ENCODE results near the gene TRIO.

TRIO gene

GRCh38 chr5:14144586-14145434 lies 1.7 kb downstream of the TRIO start:
- in situ Hi-C loops (cut with MboI; ENCODE audit: low sequenced_read_pairs): no loop called here

GRCh38 chr5:14145435-14146334 lies 2.5 kb downstream of the TRIO start:
- in situ Hi-C loops (cut with MboI; ENCODE audit: low sequenced_read_pairs): no loop called here

DNA sequence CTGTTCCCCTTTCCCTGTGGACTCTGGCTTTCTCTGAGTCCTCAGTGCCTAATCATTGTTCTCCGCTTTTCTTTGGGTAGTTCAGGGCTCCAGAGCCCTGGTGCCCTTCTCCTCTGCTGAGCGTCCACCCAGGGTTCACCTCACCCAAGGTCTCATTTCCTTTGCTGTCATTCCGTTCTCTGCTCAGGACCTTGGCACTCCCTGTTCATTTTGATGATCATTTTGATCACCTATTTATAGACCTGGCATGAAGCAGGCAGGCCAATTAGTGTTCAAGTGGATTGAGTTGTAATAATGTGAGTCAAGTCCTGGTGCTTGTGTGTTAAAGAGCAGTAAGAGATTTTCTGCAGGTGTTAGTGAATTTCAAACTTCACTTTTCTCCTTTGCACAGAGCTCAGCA lies 3.6 kb downstream of the TRIO start:
- in situ Hi-C loops (cut with MboI; ENCODE audit: low sequenced_read_pairs): no loop called here

DNA sequence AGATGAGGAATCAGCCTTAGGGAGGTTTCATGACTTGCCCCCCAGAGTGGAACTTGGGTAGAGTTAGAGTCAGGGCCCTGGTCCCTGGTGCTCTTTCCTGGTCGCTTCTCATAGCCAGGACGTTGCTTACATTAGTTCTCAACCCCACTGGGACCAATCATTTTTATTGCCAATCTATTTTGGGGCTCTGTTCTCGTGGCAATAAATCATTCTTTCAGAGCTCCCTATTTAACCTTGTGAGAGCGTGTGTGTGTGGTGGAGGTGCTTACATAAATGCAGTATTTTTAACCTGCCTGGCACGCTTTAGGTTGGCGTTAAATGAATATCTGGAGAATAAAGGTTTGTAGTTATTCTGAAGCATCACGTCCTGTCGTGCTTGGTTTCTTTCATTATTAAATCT lies 4.1 kb downstream of the TRIO start:
- in situ Hi-C loops (cut with MboI; ENCODE audit: low sequenced_read_pairs): no loop called here

GRCh38 chr5:14148483-14148882 lies 5.3 kb downstream of the TRIO start:
- in situ Hi-C loops (cut with MboI; ENCODE audit: low sequenced_read_pairs): no loop called here

DNA sequence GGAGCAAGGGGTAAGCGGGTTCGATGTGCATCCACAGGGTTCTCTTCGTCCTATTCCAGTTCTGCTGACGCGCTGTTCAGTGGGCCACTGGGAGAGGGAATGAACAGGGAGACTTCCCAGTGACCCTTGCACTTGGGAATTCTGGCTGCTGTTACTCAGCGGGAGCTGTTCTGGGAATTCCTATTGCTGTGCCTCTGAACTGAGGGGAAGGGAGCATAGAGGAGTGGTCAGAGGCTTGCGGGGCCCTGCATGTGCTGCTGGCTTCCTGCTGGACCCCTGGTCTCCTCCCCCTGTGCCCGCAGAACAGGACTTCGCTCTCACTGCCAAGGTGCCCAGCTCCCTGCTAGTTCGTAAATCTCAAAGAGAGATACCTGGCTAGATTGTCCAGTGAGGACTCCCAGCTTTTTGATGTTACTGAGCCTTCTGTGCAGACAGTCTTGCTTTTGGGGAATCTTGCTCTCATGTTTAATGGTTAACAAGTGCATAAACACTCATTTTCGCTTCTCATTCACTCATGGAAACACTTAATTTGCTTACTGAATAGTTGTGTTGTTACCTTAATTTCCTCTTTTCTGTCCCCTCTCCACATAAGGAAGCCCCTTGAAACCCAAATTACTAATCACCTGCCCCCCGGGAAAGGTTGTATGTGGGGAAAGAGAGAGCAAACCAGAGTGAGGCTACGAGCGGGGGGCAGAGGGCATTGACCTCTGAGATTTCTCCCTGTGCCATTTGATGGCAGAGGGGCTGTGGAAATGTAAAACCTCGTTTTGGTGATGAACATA lies 5.9 kb downstream of the TRIO start:
- in situ Hi-C loops (cut with MboI; ENCODE audit: low sequenced_read_pairs): no loop called here

DNA sequence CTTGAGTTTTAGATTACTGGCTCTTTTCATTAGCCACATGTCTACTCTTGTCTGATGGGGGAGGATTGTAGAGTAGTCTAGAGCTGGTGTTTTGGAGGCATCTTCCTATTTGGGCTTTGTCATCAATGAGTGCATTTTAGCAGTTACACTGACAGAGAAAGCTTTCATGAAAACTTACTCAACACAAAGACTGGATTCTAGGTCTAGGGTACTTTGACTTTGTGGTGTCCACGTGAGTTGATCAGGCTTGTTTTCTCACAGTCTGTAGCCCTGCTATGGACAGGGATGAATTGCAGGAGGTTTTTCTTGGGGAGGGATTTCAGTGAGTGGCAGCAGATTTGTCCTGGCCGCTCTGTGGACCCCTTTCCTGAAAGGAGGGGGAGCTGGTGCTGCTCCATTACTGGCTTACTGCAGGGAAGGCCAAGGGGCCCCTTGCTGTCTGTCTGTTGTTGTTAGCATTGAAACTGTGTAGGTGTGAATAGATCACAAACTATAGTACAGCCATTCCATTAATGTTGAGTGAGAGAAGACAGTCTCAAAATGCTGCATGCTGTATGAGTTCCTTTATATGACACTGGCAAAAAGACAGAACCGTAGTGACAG lies 6.6 kb downstream of the TRIO start:
- in situ Hi-C loops (cut with MboI; ENCODE audit: low sequenced_read_pairs): no loop called here

GRCh38 chr5:14151416-14151815 lies 8.3 kb downstream of the TRIO start:
- in situ Hi-C loops (cut with MboI; ENCODE audit: low sequenced_read_pairs): no loop called here

- in situ Hi-C loops (cut with MboI; ENCODE audit: low sequenced_read_pairs): no loop called here
Measured at GRCh38 chr5:14153071-14153864, 10.1 kb downstream of the TRIO start.

DNA sequence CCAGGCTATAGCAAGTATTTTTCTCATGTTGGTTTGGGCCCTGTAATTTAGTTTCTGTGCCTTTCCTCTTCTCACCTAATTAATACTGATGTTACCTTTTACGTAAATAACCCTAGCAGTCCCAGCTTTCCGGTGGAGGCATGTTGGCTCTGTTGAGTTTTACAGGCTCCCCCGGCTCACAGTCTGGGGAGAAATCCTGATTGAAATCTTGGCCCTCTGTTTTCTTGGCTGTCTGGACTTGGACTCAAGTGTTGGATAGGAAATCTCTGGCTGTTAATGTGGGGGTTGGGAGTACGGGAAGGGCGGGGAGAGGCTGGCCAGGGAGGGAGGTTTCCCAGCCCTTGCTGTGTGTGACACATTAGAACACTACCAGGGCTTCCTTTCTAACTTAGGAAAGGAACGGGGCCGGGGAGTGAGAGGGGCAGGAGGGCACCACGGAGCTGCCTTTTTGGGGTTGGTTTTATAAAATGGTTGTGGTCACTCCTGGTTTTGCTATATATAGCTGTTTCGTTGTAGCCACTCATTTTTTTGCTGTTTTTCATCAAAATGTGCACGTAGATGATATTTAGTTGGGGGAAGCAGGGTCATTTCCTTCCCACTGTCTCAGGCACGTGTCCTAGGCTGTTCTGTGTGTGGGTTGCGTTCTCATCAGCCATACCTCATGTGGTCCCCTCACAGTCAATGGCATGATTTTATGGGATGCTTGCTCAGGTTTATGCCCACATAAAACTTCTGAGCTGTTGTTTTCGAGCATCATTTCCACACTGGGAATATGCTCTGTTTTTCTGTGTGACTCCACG lies 11.0 kb downstream of the TRIO start:
- in situ Hi-C loops (cut with MboI; ENCODE audit: low sequenced_read_pairs): no loop called here

DNA sequence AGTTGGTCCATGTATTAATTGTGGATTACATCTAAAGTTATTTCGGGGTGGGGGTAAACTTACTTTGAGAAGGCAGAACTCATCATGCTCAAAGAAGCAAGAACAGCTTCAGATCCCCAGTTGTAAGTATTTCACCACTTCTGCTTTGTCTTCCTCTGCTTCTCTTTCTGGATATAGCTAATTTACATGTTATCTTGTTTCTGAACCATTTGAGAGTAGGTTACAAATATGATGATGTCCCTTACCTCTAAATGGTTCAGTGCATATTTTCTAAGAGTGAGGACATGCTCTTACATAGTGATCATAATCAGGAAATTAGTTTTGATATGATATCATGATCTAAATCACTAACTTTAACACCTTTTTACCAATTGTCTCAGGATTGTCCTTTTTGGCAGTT lies 11.9 kb downstream of the TRIO start:
- in situ Hi-C loops (cut with MboI; ENCODE audit: low sequenced_read_pairs): no loop called here

DNA sequence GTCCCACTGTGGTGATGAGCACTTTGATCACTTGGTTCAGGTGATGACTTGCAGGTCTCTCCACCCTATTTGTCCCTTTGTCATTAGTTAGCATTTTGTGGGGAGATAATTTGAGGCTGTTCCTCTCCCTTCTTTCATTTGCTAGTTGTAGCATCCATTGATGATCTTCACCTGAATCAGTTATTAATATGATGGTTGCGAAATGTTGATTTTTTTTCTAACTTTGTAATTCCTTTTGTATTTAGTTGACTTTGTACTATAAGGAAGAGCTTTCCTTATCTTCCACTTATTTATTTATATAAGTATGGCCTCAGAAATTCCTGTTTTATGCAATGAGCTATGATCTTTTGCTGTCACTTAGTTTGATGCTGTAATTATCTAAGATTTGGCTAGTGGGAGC lies 12.6 kb downstream of the TRIO start:
- in situ Hi-C loops (cut with MboI; ENCODE audit: low sequenced_read_pairs): no loop called here

GRCh38 chr5:14156290-14156649 lies 13.1 kb downstream of the TRIO start:
- in situ Hi-C loops (cut with MboI; ENCODE audit: low sequenced_read_pairs): no loop called here

GRCh38 chr5:14156650-14157492 lies 13.7 kb downstream of the TRIO start:
- in situ Hi-C loops (cut with MboI; ENCODE audit: low sequenced_read_pairs): no loop called here

GRCh38 chr5:14157493-14157782 lies 14.3 kb downstream of the TRIO start:
- in situ Hi-C loops (cut with MboI; ENCODE audit: low sequenced_read_pairs): no loop called here

DNA sequence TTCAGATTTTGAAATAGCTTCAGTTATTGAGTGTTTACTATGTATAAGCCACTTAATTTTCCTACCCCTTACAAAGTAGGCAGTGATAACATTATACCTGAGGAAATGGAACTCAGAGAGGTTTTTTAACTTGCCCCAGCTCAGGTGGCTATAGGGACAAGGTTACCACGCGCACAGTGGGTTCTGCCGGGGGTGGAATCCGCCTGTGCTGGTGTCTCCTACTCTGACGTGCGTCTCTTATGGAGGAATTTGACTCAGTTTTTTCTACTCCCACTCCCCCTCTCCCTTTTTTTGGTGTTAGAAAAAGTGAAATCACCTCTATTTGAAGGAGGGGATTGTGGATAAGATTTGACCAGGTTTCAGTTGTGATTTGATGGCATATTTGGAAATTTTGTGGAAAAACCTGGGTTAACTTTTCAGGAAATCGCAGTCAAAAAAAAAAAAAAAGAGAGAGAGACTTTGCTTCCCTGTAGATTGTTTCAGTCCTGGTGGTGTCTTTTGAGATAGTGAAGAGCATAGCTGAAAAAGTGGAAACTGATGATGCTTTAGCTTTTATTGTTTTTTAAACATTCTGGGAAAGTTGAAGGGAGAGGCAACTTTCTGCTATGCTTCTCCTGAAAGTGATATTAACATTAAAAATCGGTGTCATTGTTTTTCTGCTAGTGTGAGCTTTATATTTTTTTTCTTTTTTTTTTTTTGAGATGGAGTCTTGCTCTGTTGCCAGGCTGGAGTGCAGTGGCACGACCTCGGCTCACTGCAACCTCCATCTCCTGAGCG lies 15.9 kb downstream of the TRIO start:
- in situ Hi-C loops (cut with MboI; ENCODE audit: low sequenced_read_pairs): no loop called here

- in situ Hi-C loops (cut with MboI; ENCODE audit: low sequenced_read_pairs): no loop called here
Measured at GRCh38 chr5:14161825-14162556, 18.8 kb downstream of the TRIO start.

Data from HL-60/S4 (cell line).